ENCODE results near the gene PAQR7. TPM values are rescaled to one million over a fixed set of nuclear protein-coding genes. Genes with fewer than 3 reads are reported as not detected.
"Not testable (repeated sequence)": the region's sequence is repeated elsewhere in the genome, so short reads cannot be mapped to it uniquely, and the experiment has no call there.

Gene PAQR7
- total RNA-seq, 1 donor from 2014 or later = 7.3 TPM

DNA sequence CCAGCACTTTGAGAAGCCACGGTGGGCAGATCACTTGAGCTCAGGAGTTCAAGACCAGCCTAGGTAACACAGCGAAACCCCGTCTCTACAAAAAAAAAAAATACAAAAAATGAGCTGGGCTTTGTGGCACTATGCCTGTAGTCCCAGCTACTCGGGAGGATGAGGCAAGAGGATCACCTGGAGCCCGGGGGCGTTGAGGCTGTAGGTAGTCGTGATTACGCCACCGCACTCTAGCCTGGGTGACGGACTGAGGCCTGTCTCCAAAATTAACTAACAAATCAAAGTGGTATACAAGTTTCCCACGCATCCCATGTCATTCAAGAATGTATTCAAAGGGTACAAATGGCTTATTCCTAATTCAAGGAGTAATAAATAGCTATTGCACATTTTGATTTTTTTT lies 18.7 kb downstream of the PAQR7 start:
- no peaks in the 10 kb centered on the region for H3K36me3 ChIP-seq (ENCODE audit: control insufficient read depth in 3 of 3, insufficient read depth in 3 of 3, low read length in 3 of 3)
- H3K4me3 ChIP-seq (ENCODE audit: low read length in 3 of 3) = no peak overlapping the region
- peaks cover 10 to 12% (median 10%) of the 10 kb centered on the region in 3 donors for H3K4me1 ChIP-seq (ENCODE audit: control insufficient read depth in 3 of 3, insufficient read depth in 3 of 3, low read length in 3 of 3)
- H3K27me3 ChIP-seq (ENCODE audit: control insufficient read depth in 3 of 3, insufficient read depth in 3 of 3, low read length in 3 of 3) = no peaks in the 10 kb centered on the region
- no peak overlapping the region for H3K27ac ChIP-seq (ENCODE audit: low read depth, low read length)
- H3K9me3 ChIP-seq (ENCODE audit: control insufficient read depth in 3 of 3, low read length in 3 of 3) = no peaks in the 10 kb centered on the region
- H3K9ac ChIP-seq (ENCODE audit: low read depth in 1 of 3, low read length in 3 of 3) = no peak overlapping the region

DNA sequence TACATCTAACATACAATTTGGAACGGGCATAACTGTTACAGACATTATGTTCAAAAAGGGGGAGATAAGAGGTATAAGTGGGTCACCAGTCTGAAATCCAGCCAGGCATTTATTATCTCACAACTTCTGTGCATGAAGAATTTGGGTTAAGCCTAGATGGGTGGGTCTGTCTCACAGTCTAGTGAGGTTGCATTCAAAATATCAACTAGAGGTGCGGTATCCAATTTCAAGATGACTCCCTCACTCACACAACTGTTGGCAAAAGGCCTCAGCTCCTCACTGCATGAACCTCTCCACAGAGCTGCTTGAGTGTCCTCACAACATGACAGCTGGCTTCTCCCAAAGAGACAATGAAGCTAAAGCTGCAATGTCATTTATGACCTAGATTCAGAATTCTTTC lies 21.0 kb downstream of the PAQR7 start:
- Histone ChIP-seq H3K27me3 (ENCODE audit: control insufficient read depth in 3 of 3, insufficient read depth in 3 of 3, low read length in 3 of 3) (no peaks in the 10 kb centered on the region), H3K9ac (ENCODE audit: low read depth in 1 of 3, low read length in 3 of 3) (no peak overlapping the region), H3K9me3 (ENCODE audit: control insufficient read depth in 3 of 3, low read length in 3 of 3) (no peaks in the 10 kb centered on the region), H3K4me3 (ENCODE audit: low read length in 3 of 3) (no peak overlapping the region), H3K27ac (ENCODE audit: low read depth, low read length) (no peak overlapping the region), H3K4me1 (ENCODE audit: control insufficient read depth in 3 of 3, insufficient read depth in 3 of 3, low read length in 3 of 3) (peaks cover 8 to 10% (median 9%) of the 10 kb centered on the region in 3 donors), H3K36me3 (ENCODE audit: control insufficient read depth in 3 of 3, insufficient read depth in 3 of 3, low read length in 3 of 3) (no peaks in the 10 kb centered on the region)

DNA sequence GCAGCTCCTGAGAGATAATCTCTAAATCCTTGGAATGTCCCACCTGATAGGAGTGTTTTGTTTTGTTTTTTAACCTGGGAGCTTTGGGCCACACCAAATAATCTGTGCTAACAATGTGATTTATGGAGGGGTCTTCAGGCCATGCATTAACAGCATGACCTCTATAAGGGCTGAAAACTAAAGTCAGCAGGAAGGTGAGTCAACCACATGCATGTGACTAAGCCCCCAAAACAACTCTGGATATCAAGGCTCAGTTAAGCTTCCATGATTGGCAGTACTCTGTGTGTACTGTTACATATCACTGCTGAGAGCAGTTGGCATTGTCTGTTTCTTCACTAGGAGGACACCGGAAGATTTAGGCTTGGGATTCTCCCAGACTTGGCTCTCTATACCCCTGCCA lies 27.0 kb downstream of the PAQR7 start:
- Histone ChIP-seq H3K4me3 (ENCODE audit: low read length in 3 of 3) (no peak overlapping the region), H3K27me3 (ENCODE audit: control insufficient read depth in 3 of 3, insufficient read depth in 3 of 3, low read length in 3 of 3) (no peaks in the 10 kb centered on the region), H3K27ac (ENCODE audit: low read depth, low read length) (no peak overlapping the region), H3K9ac (ENCODE audit: low read depth in 1 of 3, low read length in 3 of 3) (no peak overlapping the region), H3K4me1 (ENCODE audit: control insufficient read depth in 3 of 3, insufficient read depth in 3 of 3, low read length in 3 of 3) (no peaks in the 10 kb centered on the region), H3K9me3 (ENCODE audit: control insufficient read depth in 3 of 3, low read length in 3 of 3) (no peaks in the 10 kb centered on the region), H3K36me3 (ENCODE audit: control insufficient read depth in 3 of 3, insufficient read depth in 3 of 3, low read length in 3 of 3) (no peaks in the 10 kb centered on the region)

DNA sequence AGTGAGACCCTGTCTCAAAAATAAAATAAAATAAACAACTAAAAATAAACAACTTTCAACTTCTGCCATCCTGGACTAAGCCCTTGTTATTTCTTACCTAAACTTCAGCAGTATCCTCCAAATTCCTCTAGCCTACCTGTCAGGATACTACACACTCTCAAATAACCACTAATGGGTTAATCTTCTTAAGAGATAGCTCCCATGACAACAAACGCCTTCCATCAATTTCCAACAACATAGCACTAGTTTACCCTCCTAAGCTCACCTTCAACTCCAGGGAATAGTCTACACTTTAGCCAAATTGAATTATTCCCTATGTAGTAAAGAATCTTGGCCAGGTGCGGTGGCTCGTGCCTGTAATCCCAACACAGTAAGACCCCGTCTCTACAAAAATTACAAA lies 27.6 kb downstream of the PAQR7 start:
- no peaks in the 10 kb centered on the region for H3K9me3 ChIP-seq (ENCODE audit: control insufficient read depth in 3 of 3, low read length in 3 of 3)
- no peaks in the 10 kb centered on the region for H3K27me3 ChIP-seq (ENCODE audit: control insufficient read depth in 3 of 3, insufficient read depth in 3 of 3, low read length in 3 of 3)
- H3K9ac ChIP-seq (ENCODE audit: low read depth in 1 of 3, low read length in 3 of 3) = no peak overlapping the region
- H3K27ac ChIP-seq (ENCODE audit: low read depth, low read length) = no peak overlapping the region
- no peak overlapping the region for H3K4me3 ChIP-seq (ENCODE audit: low read length in 3 of 3)
- no peaks in the 10 kb centered on the region for H3K4me1 ChIP-seq (ENCODE audit: control insufficient read depth in 3 of 3, insufficient read depth in 3 of 3, low read length in 3 of 3)
- no peaks in the 10 kb centered on the region for H3K36me3 ChIP-seq (ENCODE audit: control insufficient read depth in 3 of 3, insufficient read depth in 3 of 3, low read length in 3 of 3)

DNA sequence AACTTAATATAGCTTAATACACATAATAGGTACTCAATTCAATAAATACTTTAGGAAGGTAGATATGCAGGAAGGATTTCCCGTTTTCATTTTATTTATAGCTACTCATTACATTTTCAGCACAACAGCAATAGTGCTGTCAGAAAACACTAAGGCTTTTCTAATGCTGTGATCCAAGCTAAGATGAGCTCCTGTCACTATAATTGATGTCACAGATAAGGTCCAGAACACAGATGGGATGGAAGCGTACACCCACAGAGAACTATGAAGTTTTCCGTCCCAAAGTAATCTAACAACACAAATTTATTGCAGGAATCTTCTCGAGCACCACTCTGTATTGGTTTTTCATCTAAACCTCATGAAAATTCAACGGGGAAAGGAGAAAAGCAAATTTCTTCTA lies 29.8 kb downstream of the PAQR7 start:
- Histone ChIP-seq H3K27ac (ENCODE audit: low read depth, low read length) (no peak overlapping the region), H3K9me3 (ENCODE audit: control insufficient read depth in 3 of 3, low read length in 3 of 3) (no peaks in the 10 kb centered on the region), H3K9ac (ENCODE audit: low read depth in 1 of 3, low read length in 3 of 3) (no peak overlapping the region), H3K27me3 (ENCODE audit: control insufficient read depth in 3 of 3, insufficient read depth in 3 of 3, low read length in 3 of 3) (no peaks in the 10 kb centered on the region), H3K4me1 (ENCODE audit: control insufficient read depth in 3 of 3, insufficient read depth in 3 of 3, low read length in 3 of 3) (peaks cover 0 to 6% (median 0%) of the 10 kb centered on the region in 3 donors), H3K4me3 (ENCODE audit: low read length in 3 of 3) (no peak overlapping the region), H3K36me3 (ENCODE audit: control insufficient read depth in 3 of 3, insufficient read depth in 3 of 3, low read length in 3 of 3) (no peaks in the 10 kb centered on the region)

DNA sequence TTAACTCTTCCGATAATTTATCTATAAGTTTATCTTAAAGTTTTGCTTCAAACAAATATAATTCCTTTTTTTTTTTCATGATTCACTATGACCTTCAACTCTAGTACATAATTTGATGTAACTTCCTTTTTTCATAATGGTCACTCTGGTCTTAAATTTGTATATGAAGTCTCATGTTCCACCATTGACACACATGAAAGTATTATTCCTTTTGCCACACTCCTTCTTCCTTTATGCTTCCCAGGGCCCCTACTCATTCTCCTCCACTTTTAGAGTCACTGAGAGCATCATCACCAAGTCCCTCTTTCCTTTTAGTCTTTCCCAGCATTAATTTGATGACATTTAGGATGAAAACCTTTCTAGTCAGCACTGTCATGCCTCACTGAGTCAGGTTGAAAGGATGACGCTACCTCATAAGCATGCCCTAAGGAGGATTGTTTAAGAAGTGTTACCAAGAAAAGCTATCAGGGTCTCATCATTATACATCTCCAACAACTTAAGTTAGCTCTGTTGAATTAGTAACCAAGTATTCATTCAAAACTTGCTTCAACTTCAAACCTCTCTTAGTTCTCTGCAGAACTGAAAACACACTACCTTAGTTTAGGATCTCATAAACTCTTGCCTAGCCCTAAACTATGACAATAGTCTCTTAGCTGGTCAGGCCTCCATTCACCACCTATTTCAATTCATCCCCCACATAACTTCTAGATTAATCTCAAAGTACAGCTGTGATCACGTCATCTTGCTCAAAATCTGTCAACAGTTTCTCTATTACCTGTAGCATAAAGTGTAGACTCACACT lies 30.8 kb downstream of the PAQR7 start:
- H3K9me3 ChIP-seq (ENCODE audit: control insufficient read depth in 3 of 3, low read length in 3 of 3) = no peaks in the 10 kb centered on the region
- peaks cover 0 to 6% (median 0%) of the 10 kb centered on the region in 3 donors for H3K4me1 ChIP-seq (ENCODE audit: control insufficient read depth in 3 of 3, insufficient read depth in 3 of 3, low read length in 3 of 3)
- no peak overlapping the region for H3K4me3 ChIP-seq (ENCODE audit: low read length in 3 of 3)
- H3K9ac ChIP-seq (ENCODE audit: low read depth in 1 of 3, low read length in 3 of 3) = no peak overlapping the region
- no peaks in the 10 kb centered on the region for H3K27me3 ChIP-seq (ENCODE audit: control insufficient read depth in 3 of 3, insufficient read depth in 3 of 3, low read length in 3 of 3)
- H3K27ac ChIP-seq (ENCODE audit: low read depth, low read length) = no peak overlapping the region
- no peaks in the 10 kb centered on the region for H3K36me3 ChIP-seq (ENCODE audit: control insufficient read depth in 3 of 3, insufficient read depth in 3 of 3, low read length in 3 of 3)

DNA sequence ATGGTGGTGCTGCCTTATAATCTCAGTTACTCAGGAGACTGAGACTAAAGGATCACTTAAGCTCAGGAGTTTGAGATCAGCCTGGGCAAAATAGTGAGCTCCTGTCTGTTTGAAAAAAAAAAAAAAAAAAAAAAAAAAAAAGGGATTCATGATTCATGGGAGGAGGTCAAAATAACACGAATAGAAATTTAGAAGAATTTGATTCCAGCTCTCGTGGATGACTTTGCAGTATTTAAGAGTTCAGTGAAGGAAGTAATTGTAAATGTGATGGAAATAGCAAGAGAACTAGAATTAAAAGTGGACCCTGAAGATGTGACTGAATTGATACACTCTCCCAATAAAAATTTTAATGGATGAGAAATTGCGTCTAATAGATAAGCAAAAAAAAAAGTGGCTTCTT lies 32.0 kb downstream of the PAQR7 start:
- H3K4me1 ChIP-seq (ENCODE audit: control insufficient read depth in 3 of 3, insufficient read depth in 3 of 3, low read length in 3 of 3) = peaks cover 0 to 6% (median 0%) of the 10 kb centered on the region in 3 donors
- no peak overlapping the region for H3K9ac ChIP-seq (ENCODE audit: low read depth in 1 of 3, low read length in 3 of 3)
- no peak overlapping the region for H3K4me3 ChIP-seq (ENCODE audit: low read length in 3 of 3)
- H3K27me3 ChIP-seq (ENCODE audit: control insufficient read depth in 3 of 3, insufficient read depth in 3 of 3, low read length in 3 of 3) = no peaks in the 10 kb centered on the region
- H3K36me3 ChIP-seq (ENCODE audit: control insufficient read depth in 3 of 3, insufficient read depth in 3 of 3, low read length in 3 of 3) = no peaks in the 10 kb centered on the region
- H3K27ac ChIP-seq (ENCODE audit: low read depth, low read length) = no peak overlapping the region
- H3K9me3 ChIP-seq (ENCODE audit: control insufficient read depth in 3 of 3, low read length in 3 of 3) = no peaks in the 10 kb centered on the region

DNA sequence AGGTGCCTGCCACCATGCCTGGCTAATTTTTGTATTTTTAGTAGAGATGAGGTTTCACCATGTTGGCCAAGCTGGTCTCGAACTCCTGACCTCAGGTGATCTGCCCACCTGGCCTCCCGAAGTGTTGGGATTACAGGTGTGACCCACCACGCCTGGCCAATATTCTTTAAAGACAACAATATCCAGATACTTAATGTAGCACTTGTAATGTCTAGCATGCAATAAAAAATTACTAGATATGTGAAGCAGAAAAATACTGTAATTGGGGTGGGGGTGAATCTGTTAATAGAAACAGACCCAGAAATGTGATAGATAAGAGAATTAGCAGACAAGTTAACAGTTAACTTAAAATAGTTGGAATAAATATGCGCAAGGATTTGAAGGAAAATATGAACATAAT lies 35.7 kb downstream of the PAQR7 start:
- not testable (repeated sequence) for H3K9me3 ChIP-seq (ENCODE audit: control insufficient read depth in 3 of 3, low read length in 3 of 3); H3K27me3 ChIP-seq (ENCODE audit: control insufficient read depth in 3 of 3, insufficient read depth in 3 of 3, low read length in 3 of 3); H3K4me3 ChIP-seq (ENCODE audit: low read length in 3 of 3); H3K36me3 ChIP-seq (ENCODE audit: control insufficient read depth in 3 of 3, insufficient read depth in 3 of 3, low read length in 3 of 3); H3K4me1 ChIP-seq (ENCODE audit: control insufficient read depth in 3 of 3, insufficient read depth in 3 of 3, low read length in 3 of 3); H3K27ac ChIP-seq (ENCODE audit: low read depth, low read length); H3K9ac ChIP-seq (ENCODE audit: low read depth in 1 of 3, low read length in 3 of 3)

DNA sequence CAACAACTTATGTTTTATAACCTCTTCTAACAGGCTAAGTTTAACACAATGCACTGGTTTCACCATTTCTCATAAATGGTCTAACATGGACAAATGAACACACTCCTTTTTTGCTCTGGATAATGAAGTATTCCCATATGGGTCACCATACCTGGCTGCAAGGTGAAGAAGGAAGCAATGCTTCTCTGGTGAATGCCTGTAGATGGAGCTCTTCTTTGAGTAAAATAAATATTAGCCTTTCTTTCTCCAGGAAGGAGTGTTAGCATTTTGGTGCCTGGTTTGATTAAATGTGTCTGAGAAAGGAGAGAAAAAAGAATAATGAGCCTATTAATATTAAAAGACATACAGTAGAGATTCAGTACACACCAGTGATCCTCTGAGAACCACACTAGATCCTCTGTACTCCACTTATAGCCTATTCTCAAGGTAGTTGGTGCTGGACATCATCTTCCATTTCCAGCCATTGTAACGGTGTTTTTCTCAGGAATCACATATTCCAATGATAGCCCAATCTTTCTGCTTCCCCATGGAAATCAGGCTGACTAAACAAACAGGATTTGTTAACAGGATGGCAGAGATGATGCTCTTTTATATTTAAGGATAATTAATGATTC lies 38.1 kb downstream of the PAQR7 start:
- H3K4me3 ChIP-seq (ENCODE audit: low read length in 3 of 3) = no peak overlapping the region
- H3K9ac ChIP-seq (ENCODE audit: low read depth in 1 of 3, low read length in 3 of 3) = no peak overlapping the region
- peaks cover 0 to 2% (median 0%) of the 10 kb centered on the region in 3 donors for H3K4me1 ChIP-seq (ENCODE audit: control insufficient read depth in 3 of 3, insufficient read depth in 3 of 3, low read length in 3 of 3)
- H3K9me3 ChIP-seq (ENCODE audit: control insufficient read depth in 3 of 3, low read length in 3 of 3) = no peaks in the 10 kb centered on the region
- H3K36me3 ChIP-seq (ENCODE audit: control insufficient read depth in 3 of 3, insufficient read depth in 3 of 3, low read length in 3 of 3) = peaks cover 11 to 24% (median 20%) of the 10 kb centered on the region in 3 donors
- no peaks in the 10 kb centered on the region for H3K27me3 ChIP-seq (ENCODE audit: control insufficient read depth in 3 of 3, insufficient read depth in 3 of 3, low read length in 3 of 3)
- no peak overlapping the region for H3K27ac ChIP-seq (ENCODE audit: low read depth, low read length)

DNA sequence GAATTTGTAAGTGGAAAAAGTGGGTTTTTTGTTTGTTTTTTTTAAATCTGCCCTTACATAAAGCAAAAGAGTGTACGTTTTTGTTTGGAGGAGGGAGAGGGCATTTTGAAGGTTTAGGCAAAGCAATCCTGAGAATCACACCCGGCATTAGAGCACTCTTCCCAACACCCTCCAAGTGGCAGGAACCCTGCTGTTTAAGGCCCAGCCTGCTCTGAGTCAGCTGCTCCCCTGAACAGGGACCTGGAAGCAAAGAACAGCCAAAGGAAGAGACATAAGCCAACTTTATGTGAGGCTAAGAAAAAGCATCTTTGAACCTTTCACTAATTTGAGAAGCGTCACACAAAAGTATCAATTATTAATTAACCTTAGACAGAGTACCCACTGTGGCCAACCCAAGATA lies 38.8 kb downstream of the PAQR7 start:
- Histone ChIP-seq H3K4me1 (ENCODE audit: control insufficient read depth in 3 of 3, insufficient read depth in 3 of 3, low read length in 3 of 3) (no peaks in the 10 kb centered on the region), H3K27ac (ENCODE audit: low read depth, low read length) (no peak overlapping the region), H3K4me3 (ENCODE audit: low read length in 3 of 3) (no peak overlapping the region), H3K27me3 (ENCODE audit: control insufficient read depth in 3 of 3, insufficient read depth in 3 of 3, low read length in 3 of 3) (no peaks in the 10 kb centered on the region), H3K36me3 (ENCODE audit: control insufficient read depth in 3 of 3, insufficient read depth in 3 of 3, low read length in 3 of 3) (peaks cover 17 to 31% (median 26%) of the 10 kb centered on the region in 3 donors), H3K9ac (ENCODE audit: low read depth in 1 of 3, low read length in 3 of 3) (no peak overlapping the region), H3K9me3 (ENCODE audit: control insufficient read depth in 3 of 3, low read length in 3 of 3) (no peaks in the 10 kb centered on the region)
